ENCODE results near the gene CCL5.
"Not testable (repeated sequence)": the region's sequence is repeated elsewhere in the genome, so short reads cannot be mapped to it uniquely, and the experiment has no call there.

The CCL5 gene

DNA sequence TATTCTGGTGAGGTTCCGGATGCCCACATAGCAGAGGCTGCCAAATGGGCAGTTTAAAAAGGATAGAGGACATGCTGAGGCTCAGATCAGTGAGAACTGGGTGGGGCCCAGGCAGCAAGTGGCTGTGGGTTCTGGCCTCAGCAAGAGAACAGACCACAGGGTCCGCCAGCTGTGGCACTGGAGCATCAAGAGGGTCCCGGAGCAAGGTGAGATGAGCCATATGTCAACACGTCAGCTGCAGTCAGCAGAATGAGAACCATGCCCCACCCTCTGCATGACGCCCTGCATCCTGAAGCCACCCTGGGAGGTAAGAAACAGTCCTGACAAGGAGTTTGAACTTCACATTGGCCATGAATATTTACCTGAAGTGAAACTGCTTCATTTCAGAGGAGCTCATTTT, 20.1 kb upstream of the CCL5 start:
- no peak for DNase-seq (ENCODE audit: low read depth)
- H3K4me3 ChIP-seq (ENCODE audit: low read depth, low read length), result no peak overlapping the region
- no peak for TF ChIP-seq CTCF (IDR thresholded peaks at IDR 0.05; ENCODE audit: insufficient read depth, low read depth, low read length, missing control alignments)

DNA sequence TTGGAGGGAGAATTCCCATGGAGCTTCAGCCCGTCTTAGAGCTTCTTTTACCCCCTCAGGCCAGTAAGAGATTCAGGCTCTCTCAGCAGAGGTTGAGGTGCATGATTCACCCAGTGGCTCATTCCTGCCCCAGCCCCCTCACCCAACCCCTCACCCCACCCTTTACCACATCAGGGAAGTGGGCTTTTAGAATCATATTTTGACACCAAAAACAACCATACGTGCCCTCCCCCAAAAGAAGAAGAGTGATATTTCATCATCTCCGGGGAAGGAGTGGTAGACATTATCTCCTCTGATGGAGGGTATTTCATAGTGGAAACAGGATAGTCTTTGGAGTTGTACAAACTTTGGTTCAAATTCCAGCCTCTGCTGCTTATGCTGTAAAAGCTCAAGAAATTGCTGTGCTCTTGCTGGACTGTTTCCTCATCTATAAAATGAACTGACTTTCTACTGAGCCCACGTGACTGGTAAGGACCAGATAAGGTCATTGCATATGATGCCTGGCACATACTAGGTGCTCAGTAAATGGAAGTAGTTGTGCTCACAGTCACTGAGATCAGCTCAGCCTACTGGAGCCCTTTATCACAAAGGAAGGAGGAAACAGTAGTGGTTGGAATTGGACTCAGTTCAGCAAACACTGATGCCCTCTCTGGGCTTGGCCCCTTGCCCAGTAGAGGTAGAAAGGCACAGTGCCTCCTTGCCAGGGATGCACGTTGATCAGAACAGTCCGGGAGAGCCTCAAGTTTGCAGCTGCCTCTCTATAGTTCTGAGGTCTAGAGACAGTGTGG, 18.3 kb upstream of the CCL5 start:
- H3K4me3 ChIP-seq (ENCODE audit: low read depth, low read length), result no peak overlapping the region
- no peak for DNase-seq (ENCODE audit: low read depth)
- no peak for TF ChIP-seq CTCF (IDR thresholded peaks at IDR 0.05; ENCODE audit: insufficient read depth, low read depth, low read length, missing control alignments)

- DNase-seq (ENCODE audit: low read depth); H3K4me3 ChIP-seq (ENCODE audit: low read depth, low read length): not testable (repeated sequence)
Observed at GRCh38 chr17:35897772-35898171, 17.6 kb upstream of the CCL5 start.

DNA sequence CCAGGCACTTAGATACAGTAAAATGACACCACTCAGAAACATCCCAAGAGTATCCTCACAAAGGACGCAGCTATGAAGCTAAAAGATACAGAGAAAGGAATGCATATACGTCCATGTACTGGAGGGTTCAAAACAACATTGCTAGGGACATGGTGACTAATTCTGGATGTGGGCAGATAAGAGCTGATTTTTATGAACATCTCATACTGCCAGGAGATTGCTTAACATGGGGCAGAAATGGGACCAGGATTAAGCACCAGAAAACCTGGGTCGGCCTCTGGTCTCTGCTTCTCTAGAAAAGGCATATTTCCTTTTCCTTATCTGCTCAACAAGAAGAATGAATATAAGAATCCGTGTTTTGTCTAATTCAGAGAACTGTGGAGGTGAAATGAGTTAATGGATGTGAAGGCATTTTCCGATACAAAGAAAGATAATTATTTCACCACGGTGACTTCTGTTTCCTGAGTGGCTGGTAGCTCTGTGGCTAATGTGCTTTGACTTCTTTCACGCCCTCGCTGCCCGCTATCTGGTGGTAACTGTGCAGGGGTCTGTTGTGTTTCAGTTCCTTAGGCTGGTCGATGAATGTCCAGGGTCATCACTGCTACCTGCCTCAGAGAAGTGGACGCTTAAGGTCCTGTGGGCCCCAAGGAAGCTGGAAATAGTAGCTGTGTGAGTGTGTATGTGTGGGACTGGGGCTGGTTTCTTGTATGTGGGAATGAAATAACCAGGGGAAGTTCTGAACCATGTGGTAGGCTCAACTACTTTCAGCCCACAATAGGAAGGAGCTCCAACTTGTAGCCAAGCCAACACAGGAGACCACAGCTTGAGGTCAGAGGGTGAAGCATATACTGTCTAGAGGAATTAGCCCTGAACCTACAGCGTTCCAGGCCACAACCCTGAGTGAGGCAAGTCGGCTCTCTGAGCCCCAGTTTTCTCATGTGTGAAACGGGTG, 15.8 kb upstream of the CCL5 start:
- peak; percentile 59 for DNase-seq (ENCODE audit: low read depth)
- no peak for TF ChIP-seq CTCF (IDR thresholded peaks at IDR 0.05; ENCODE audit: insufficient read depth, low read depth, low read length, missing control alignments)
- no peak overlapping the region for H3K4me3 ChIP-seq (ENCODE audit: low read depth, low read length)

GRCh38 chr17:35894206-35894605, 14.0 kb upstream of the CCL5 start:
- TF ChIP-seq CTCF (IDR thresholded peaks at IDR 0.05; ENCODE audit: insufficient read depth, low read depth, low read length, missing control alignments), result no peak
- no peak for DNase-seq (ENCODE audit: low read depth)
- no peak overlapping the region for H3K4me3 ChIP-seq (ENCODE audit: low read depth, low read length)

DNA sequence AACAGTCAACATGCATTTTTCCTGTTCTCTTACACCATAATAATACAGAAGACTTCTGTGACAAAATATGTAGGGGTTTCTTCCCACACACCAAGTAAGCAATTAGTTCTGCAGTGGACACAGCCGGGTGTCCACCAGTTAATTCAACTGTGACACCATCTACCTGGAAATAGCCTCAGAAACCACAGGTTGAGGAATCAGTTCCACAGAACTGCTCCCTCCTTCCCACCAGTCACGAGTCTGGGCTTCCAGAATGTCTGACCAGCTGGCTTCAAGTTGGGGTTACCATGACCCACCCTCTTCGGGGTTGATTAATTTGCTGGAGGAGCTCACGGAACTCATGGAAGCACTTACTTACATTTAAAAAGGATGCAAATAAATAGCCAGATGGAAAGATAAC, 13.6 kb upstream of the CCL5 start:
- no peak for DNase-seq (ENCODE audit: low read depth)
- no peak for TF ChIP-seq CTCF (IDR thresholded peaks at IDR 0.05; ENCODE audit: insufficient read depth, low read depth, low read length, missing control alignments)

More for the DNA sequence above, 13.6 kb upstream of the CCL5 start:
- no peak overlapping the region for H3K4me3 ChIP-seq (ENCODE audit: low read depth, low read length)
